Esophagus mucosa (tissue), 1 donor: ENCODE results near the gene HIP1. TPM values are rescaled to one million over a fixed set of nuclear protein-coding genes. Genes with fewer than 3 reads are reported as not detected.
A peak's percentile ranks its signal among the peaks of the same experiment; 100 is the strongest.

Experiments
- ATAC-seq: fragments of 200-7000 bp; cut with Tn5 transposase; one replicate; pipeline ENCODE4 v1.9.1; 2020
- total RNA-seq: library from RNA; stranded (reverse); gene quantifications from one replicate; pipeline ENCODE4 v1.2.4, GENCODE V29; 2023
- donor health status: DM: yes; HTN: yes; CAD: no.

HIP1 gene
- total RNA-seq, 1 donor from 2014 or later, result 5.4 TPM

DNA sequence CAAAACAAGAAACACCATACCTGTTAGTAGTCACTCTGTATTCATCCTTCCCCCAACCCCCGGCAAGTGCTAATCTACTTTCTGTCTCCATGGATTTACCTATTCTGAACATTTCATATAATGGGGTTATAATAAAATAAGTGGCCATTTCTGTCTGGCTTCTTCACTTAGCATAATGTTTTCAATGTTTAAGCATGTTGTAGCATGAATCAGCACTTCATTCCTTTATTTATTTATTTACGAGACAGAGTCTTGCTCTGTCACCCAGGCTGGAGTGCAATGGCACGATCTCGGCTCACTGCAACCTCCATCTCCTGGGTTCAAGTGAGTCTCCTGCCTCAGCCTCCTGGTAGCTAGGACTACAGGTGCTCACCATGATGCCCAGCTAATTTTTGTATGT, 69.2 kb downstream of the HIP1 start:
- ATAC-seq, result no peak

DNA sequence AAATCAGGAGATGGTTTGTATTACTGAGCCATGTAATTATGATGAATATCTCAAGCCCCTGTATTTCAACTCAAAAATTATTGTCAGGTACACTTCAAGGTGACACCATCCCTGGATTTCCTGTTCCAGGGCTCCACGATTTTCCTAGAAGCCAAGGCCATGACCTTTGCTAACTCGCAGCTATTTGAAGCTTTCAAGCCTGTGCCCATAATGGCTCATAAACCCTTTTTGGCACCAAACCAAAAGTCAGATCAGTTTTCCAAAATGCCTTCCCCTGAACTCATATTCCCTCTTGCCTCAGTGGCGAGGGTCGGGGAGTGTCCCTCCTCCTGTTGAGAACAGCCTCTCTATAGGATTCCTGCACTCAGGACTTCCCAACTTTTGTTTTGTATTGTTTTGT, 70.8 kb downstream of the HIP1 start:
- no peak for ATAC-seq

DNA sequence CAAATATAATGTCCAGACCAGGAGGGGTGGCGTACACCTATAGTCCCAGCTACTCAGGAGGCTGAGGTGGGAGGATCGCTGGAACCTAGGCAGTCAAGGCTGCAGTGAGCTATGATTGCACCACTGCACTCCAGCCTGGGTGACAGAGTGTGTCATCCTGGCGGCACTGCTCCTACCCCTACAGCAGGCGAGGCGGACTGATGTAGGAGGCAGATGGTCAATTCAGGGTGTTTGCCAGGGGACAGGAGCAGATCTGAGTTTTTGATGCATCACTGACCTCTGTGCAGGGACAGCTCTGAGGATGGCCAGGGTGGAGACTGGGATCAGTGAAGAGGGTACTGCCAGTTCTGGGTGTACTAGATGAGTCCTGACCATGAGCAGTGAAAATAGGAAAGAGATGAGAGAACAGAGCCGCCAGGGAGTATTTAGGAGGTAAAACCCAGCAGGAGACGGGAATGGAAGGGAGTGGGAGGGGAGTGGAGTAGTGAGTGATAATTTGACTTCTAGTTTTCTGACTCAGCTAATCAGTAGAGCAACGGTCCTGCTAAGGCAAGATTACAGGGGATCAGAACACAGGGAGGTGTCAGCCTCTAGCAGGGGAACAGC, 75.3 kb downstream of the HIP1 start:
- ATAC-seq, result no peak

DNA sequence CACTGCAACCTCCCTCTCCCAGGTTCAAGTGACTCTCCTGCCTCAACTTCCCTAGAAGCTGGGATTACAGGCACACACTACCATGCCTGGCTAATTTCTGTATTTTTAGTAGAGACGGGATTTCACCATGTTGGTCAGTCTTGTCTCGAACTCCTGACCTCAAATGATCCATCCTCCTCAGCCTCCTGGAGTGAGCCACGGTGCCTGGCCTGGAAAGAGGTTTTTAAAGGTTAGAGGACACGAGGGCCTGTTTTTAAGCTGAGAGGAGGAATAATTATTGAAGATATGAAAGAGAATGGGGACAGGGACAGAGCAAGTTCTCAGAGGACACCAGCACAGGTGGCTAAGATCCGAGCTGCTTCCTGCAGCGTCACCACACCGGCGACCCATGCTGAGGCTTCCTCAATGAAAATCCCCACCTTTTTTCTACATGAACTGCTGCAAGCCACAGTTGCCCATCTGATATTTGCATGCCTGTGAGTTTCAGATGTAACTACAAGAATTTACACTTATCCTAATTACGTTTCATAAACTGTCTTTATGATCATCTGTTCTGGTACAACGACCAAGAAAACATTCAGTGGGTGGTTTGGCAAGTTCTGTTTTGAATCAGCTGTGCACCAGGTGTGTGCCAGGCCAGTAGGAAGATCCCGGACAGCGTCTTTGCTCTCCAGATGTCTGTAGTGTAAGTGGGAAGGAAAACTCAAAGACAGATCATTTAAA, 76.0 kb downstream of the HIP1 start:
- no peak for ATAC-seq

DNA sequence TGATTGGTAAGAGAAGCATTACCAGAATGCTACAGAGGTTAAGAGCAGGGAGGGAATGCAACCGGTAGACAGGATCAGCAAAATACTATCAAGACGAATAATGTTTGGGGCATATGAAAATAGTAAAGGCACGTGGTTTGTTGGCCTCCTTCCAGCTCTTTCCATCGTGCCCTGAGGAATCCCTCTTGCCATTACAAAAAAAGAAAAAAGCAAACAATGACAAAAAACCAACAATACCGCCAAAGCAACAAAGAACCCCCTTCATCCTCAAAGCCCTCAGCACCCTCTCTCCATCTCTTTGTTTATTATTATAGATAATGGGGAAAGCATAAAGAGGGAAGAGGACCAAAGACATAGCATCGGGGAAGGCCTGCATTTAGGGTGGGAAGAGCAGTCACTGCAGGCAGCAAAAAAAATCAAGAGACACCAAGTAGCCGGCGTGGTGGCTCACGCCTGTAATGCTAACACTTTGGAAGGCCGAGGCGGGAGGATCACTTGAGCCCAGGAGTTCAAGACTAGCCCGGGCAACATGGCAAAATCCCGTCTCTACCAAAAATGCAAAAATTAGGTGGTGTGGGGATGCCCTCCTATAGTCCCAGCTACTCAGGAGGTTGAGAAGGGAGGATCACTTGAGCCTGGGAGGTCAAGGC, 78.0 kb downstream of the HIP1 start:
- no peak for ATAC-seq

DNA sequence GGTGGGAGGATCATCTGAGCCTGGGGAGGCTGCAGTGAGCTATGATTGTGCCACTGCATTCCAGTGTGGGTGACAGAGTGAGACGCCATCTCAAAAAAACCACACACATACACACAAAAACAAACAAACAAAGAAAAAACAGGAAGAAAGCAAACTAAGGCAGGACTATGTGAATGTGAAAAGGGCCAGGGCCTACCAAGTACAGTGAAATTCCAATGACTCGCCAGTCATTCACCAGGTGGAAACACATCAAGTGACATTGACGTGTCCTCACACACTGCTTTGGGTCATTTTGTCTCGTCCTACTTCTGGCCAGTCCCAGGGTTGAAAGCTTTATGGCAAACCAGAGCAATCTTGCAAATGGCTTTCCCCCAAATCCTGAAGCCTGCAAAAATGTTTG, 79.9 kb downstream of the HIP1 start:
- no peak for ATAC-seq

DNA sequence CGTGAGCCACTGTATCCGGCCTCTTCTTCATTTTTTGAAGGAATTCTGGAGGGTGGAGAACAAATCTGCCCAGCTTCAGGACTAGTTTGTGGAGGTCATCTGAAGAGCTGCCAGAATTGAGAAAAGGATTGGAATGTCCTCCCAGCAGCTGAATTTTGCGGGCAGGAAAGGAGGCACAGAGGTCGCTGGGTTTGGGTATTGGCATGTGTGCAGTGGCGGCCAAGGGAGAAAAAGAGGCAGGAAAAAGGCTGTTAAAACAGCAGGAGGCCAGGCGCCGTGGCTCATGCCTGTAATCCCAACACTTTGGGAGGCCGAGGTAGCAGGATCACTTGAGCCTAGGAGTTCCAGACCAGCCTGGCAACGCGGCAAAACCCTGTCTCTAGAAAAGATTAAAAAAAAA, 80.4 kb downstream of the HIP1 start:
- no peak for ATAC-seq

- no peak for ATAC-seq
These were observed 80.9 kb downstream of the HIP1 start for GRCh38 chr7:75657866-75658265.

GRCh38 chr7:75656740-75657139, 82.0 kb downstream of the HIP1 start:
- ATAC-seq, result no peak

- no peak for ATAC-seq
These were observed 83.2 kb downstream of the HIP1 start for GRCh38 chr7:75655536-75655935.

DNA sequence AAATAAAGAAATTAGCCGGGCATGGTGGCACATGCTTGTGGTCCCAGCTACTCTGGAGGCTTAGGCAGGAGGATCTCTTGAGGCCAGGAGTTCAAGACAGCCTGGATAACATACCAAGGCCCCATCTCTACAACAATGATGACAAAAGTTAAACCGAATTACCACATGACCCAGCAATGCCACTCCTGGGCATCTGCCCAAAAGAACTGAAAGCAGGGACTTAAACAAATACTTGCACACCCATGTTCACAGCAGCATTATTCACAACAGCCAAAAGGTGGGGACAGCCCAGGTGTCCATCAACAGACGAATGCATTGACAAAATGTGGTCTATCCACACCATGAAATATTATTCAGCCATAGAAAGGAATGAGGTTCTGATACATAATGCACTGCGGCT, 83.9 kb downstream of the HIP1 start:
- ATAC-seq, result no peak

DNA sequence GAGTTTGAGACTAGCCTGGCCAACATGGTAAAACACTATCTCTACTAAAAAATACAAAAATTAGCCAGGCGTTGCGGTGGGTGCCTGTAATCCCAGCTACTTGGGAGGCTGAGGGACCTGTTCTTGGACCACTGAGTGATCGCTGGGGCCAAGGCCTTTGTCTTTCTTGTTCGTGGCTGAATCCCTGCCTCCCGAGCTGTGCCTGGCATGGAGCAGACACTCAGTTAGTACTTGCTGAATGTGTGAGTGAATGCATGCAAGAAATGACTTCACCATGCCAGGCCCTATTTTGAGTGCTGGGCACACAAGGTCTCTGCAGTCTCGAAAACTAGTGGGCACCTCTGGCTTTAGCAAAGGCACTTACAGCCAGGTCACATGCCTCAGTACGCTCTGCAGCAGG, 85.1 kb downstream of the HIP1 start:
- no peak for ATAC-seq

DNA sequence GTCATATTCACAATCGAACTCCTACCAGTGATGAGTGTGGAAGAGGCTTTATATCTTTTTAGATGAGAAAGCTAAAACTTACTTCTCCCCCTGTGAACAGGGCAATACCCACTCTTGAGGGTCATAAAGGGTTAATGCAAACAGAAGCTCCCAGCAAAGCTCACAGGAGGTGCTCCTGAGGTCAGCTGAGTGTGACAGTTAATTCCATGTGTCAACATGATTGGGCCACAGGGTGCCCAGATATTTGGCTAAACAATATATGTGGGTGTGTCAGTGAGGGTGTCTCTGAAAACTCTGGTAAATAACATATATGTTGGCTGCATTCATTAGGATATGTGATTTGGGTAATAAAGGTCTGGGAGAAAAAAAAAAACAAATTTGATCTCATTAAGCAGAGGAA, 86.0 kb downstream of the HIP1 start:
- no peak for ATAC-seq

DNA sequence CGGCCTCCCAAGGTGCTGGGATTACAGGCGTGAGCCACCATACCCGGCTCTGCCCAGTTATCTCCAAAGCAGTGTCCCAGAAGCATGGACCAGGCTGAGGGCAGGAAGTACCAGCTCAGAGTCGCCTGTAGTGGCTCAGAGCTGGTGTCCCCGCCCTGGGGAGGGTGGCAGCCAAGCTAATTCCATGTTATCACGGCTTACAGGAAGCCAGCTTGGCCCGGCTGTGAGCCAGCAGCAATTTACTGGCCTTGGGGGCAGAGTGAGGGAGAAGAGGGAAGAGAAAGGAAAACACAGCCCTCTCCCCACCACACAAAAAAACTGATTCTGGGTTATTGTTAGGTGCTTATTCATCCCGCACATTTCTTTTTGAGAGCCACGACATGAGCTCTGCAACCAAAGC, 88.1 kb downstream of the HIP1 start:
- peak; percentile 59 for ATAC-seq

DNA sequence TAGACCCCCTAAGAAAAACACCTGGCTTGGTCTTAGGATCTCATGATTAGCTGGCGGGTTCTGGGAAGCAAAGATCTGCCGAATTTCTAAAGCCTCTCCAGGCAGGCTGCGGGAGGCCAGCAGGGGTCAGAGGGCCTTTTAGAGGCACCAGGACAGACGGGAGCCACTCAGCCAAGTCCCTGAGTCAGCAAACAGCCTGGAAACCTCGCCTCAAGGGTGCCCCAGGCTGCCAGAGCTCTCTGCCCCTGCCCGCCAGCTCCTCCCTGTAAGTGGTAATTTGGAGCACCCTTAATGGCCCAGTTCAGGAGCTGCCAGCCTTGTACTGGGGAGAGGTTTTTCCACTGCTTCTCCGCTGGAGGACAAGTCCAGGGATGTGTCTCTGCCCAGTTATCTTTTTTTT, 88.7 kb downstream of the HIP1 start:
- ATAC-seq, result no peak

DNA sequence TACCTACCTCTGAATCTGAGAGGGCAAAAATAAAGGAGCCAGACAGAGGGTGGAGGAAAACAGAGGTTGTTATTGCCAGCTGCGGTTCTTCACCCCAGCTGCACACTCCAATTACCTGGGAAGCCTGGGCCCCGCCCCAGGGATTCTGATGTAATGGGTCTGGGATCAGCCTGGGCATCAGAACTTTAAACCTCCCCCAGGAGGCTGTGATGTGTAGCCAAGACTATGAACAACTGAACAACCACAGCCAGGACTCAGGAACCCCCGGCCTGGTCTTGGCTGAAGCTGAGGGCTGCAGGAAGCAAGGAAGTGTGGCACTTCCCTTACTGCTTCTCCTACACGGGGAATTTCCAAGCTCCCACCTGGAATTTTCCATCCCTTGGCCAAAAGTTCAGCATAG, 89.3 kb downstream of the HIP1 start:
- ATAC-seq, result peak; percentile 12

- ATAC-seq, result no peak
These were observed 90.9 kb downstream of the HIP1 start for GRCh38 chr7:75647709-75648438.

GRCh38 chr7:75646571-75647102, 92.1 kb downstream of the HIP1 start:
- no peak for ATAC-seq

- ATAC-seq, result no peak
These were observed 93.2 kb downstream of the HIP1 start for GRCh38 chr7:75645570-75645969.

DNA sequence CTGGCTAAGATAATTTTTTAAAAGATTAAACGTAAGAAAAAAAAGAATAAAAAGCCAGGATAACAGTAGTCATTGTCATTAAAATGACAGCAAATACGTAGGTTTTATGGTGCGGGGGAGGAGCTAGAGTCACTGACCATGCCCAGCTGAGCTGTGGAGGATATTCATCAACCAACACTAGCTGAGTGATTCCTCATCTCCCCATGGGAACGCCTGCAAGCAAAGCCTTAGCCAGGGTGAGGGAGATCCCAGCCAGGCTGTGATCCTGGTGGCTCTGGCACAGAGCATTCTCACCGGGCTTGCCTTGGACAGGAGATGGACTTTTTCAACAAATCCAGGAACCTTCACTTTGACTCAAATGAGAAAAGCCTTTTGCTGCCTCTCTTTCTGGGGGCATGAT, 94.2 kb downstream of the HIP1 start:
- no peak for ATAC-seq

DNA sequence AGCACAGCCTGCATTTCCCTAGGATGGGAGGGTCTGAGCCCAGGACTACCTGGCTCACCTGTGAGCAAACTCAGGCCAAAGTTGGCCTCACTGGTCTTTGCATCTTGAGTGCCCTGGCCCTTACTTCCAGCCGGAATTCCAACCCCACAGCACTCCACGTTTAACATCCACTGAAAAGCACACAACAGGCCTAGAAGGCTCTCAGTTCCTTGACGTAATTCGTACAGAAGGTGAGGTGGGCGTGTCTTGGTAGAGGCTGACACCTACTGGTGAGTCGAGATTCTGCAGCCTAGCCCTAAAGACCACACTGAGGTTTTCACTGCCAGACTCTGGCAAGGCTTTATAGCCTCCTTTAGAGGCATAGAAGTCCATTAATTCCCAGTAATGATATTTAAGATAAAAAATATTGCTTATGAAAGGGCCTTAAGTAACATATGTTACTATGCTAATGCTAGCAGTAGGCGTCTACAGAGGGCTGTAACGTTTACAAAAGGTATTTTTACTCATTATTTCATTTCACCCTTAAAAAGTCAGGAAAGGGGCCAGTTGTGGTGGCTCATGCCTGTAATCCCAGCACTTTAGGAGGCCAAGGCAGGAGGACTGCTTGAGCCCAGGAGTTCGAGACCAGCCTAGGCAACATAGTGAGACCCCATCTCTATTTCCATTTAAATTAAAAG, 95.8 kb downstream of the HIP1 start:
- ATAC-seq, result peak; percentile 84

DNA sequence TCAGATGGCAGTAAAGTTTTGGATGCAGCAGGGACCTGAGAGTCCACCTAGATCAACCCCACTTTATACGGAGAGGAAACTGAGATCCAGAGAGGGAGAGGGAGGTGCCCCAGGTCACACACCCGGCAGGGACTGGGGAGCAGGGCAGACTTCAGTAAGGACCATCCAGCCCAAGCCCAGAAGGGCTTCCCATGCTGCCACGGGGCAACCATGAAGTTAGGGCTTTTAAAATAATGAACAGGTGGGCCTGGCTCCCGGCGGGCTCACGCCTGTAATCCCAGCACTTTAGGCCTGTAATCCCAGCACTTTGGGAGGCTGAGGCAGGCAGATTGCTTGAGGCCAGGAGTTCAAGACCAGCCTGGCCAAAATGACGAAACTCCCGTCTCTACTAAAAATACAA, 98.5 kb downstream of the HIP1 start:
- no peak for ATAC-seq

DNA sequence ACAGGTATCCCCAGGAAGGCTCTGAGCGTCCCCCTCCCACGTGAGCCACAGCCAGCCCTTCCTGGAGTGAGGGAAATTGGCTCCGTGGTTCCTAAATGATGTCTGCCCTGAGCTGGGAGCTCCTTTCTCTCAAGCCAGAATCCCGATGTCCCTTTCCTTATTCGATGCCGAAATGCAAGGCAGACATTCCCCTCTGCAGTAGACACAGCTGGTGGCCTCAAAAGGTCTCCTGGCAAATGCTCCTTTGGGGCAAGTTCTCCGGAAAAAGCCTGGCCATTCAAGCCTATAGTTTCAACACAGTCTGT, 98.9 kb downstream of the HIP1 start:
- no peak for ATAC-seq
